Tibial nerve (tissue), 4 donors: Measurements from ENCODE around the gene CAV1.

Source experiments
- CTCF ChIP-seq, 5 experiments: fragments of 200-600 bp in 3 of 5; fragments of 450-650 bp in 2 of 5; sonication (generic) in 3 of 5; IDR thresholded peaks; one replicate each; pipeline ENCODE4 v1.5.1; 2016 to 2019; ENCODE audit warnings: antibody characterized with exemption in 5 of 5, mild to moderate bottlenecking in 3 of 5, moderate library complexity in 2 of 5
- EP300 ChIP-seq, 2 donors: sonication (generic); formaldehyde crosslinking; IDR thresholded peaks; one replicate each; pipeline ENCODE4 v1.6.1; 2017; ENCODE audit warnings: antibody characterized with exemption in 2 of 2, mild to moderate bottlenecking in 1 of 2
- POLR2A ChIP-seq, 2 donors: fragments of 450-650 bp; IDR thresholded peaks; one replicate each; pipeline ENCODE4 v1.6.1; 2017; ENCODE audit warnings: antibody characterized with exemption in 2 of 2, mild to moderate bottlenecking in 2 of 2, moderate library complexity in 2 of 2

GRCh38 chr7:116541951-116542350 lies 17.1 kb downstream of the CAV1 start:
- TF ChIP-seq CTCF (IDR thresholded peaks at IDR 0.05) (no peak), POLR2A (IDR thresholded peaks at IDR 0.05) (no peak), EP300 (IDR thresholded peaks at IDR 0.05) (no peak)
